Endothelial cell of umbilical vein (primary cell): ENCODE results near the gene CTBP1.

Source experiments
- EZH2 ChIP-seq: IDR thresholded peaks from 2 replicates; pipeline ENCODE4 v1.6.1; 2012; ENCODE audit warnings: borderline replicate concordance, low read depth, mild to moderate bottlenecking, moderate library complexity, low read length, inconsistent platforms; ENCODE audit not compliant: severe bottlenecking
- POLR2A ChIP-seq: IDR thresholded peaks from 2 replicates; pipeline ENCODE4 v1.6.1; 2012; ENCODE audit warnings: low read depth, mild to moderate bottlenecking, control low read depth, low read length
- POLR2AphosphoS5 ChIP-seq: IDR thresholded peaks from 2 replicates; pipeline ENCODE4 v1.6.1; 2012; ENCODE audit warnings: low read depth, mild to moderate bottlenecking, control low read depth, low read length, moderate library complexity; ENCODE audit not compliant: insufficient read depth
- TF ChIP-seq, protein P1 (sequence below), 2 donors: IDR thresholded peaks; 1 replicate in 1 of 2; 2 replicates in 1 of 2; pipeline ENCODE4 v1.5.1; 2011; ENCODE audit warnings: low read length in 2 of 2, mild to moderate bottlenecking in 2 of 2, moderate library complexity in 2 of 2, control low read depth in 1 of 2, inconsistent platforms in 1 of 2, low read depth in 1 of 2; ENCODE audit not compliant: insufficient read depth in 1 of 2; ENCODE audit errors: extremely low read depth in 1 of 2

GRCh38 chr4:1235381-1236102, 13.4 kb downstream of the CTBP1 start:
- TF ChIP-seq, protein P1, sequence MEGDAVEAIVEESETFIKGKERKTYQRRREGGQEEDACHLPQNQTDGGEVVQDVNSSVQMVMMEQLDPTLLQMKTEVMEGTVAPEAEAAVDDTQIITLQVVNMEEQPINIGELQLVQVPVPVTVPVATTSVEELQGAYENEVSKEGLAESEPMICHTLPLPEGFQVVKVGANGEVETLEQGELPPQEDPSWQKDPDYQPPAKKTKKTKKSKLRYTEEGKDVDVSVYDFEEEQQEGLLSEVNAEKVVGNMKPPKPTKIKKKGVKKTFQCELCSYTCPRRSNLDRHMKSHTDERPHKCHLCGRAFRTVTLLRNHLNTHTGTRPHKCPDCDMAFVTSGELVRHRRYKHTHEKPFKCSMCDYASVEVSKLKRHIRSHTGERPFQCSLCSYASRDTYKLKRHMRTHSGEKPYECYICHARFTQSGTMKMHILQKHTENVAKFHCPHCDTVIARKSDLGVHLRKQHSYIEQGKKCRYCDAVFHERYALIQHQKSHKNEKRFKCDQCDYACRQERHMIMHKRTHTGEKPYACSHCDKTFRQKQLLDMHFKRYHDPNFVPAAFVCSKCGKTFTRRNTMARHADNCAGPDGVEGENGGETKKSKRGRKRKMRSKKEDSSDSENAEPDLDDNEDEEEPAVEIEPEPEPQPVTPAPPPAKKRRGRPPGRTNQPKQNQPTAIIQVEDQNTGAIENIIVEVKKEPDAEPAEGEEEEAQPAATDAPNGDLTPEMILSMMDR (IDR thresholded peaks at IDR 0.05; ENCODE audit: extremely low read depth in 1 of 2, insufficient read depth in 1 of 2, low read depth in 1 of 2, low read length in 2 of 2), result no peak
- TF ChIP-seq POLR2A (no peak), POLR2AphosphoS5 (no peak), EZH2 (no peak)
